Spleen (tissue), 7 donors: Measurements from ENCODE around the gene DLEC1.

ENCODE experiments used
- CTCF ChIP-seq, 11 experiments: fragments of 200-600 bp in 7 of 11; fragments of 450-650 bp in 4 of 11; sonication (generic) in 4 of 11; IDR thresholded peaks in 8 of 11; conservative IDR thresholded peaks in 3 of 11; 1 replicate in 7 of 11; 2 replicates in 4 of 11; pipeline versions ENCODE4 v1.4.0 to v1.8.0; 2016 to 2021; ENCODE audit warnings: antibody characterized with exemption in 11 of 11, inconsistent platforms in 4 of 11, mild to moderate bottlenecking in 1 of 11
- POLR2A ChIP-seq, 3 donors: fragments of 450-650 bp; IDR thresholded peaks; one replicate each; pipeline ENCODE4 v1.5.1; 2017; ENCODE audit warnings: antibody characterized with exemption in 3 of 3, mild to moderate bottlenecking in 1 of 3
- donor health status: DM: no; HTN: no; CAD: no; lungs with moderate emphysema.
- donor health status: DM: no; HTN: no; CAD: no.
- donor health status: DM: no; HTN: no; CAD: no.

GRCh38 chr3:38029400-38030125 is 9.4 kb upstream of the DLEC1 start, which contains the start of gene PLCD1:
- TF ChIP-seq CTCF (IDR thresholded peaks at IDR 0.05 in 8 of 11, conservative IDR thresholded peaks at IDR 0.05 in 3 of 11) (peak in 2 of 11 experiments; percentile 11 to 17), POLR2A (IDR thresholded peaks at IDR 0.05) (no peak)
